Body of pancreas (tissue), 4 donors: ENCODE data around the gene CDK4. TPM values are rescaled to one million over a fixed set of nuclear protein-coding genes. Genes with fewer than 3 reads are reported as not detected.

Experiments
- ATAC-seq: fragments of 150-250 bp; one replicate; pipeline ENCODE4 v1.9.1; 2016
- DNase-seq, 4 donors: peaks; one replicate each; pipeline ENCODE4 v3.0.0-alpha.2; 2019
- H3K27ac ChIP-seq, 4 donors: fragments of 200-600 bp; sonication (generic); 1 replicate in 3 of 4; 2 replicates in 1 of 4; pipeline versions ENCODE4 v1.5.1 to v1.6.1; 2016 to 2019; ENCODE audit warnings: mild to moderate bottlenecking in 1 of 4, mixed read lengths in 1 of 4, moderate library complexity in 1 of 4
- H3K27me3 ChIP-seq, 2 donors: fragments of 200-600 bp; sonication (generic); one replicate each; pipeline ENCODE4 v1.6.0; 2016; ENCODE audit warnings: mild to moderate bottlenecking in 1 of 2
- H3K36me3 ChIP-seq, 2 donors: fragments of 200-600 bp; sonication (generic); replicated peaks in 1 of 2; 2 replicates each; pipeline ENCODE4 v1.5.1; 2016; ENCODE audit warnings: low read depth in 2 of 2; ENCODE audit not compliant: insufficient read depth in 1 of 2
- H3K4me1 ChIP-seq: fragments of 200-600 bp; sonication (generic); one replicate; pipeline ENCODE4 v1.6.0; 2016
- H3K4me3 ChIP-seq, 2 donors: fragments of 200-600 bp; sonication (generic); 1 replicate in 1 of 2; 2 replicates in 1 of 2; pipeline ENCODE4 v1.5.1; 2016 to 2019
- H3K9me3 ChIP-seq, 3 donors: fragments of 200-600 bp; sonication (generic); 1 replicate in 2 of 3; 2 replicates in 1 of 3; pipeline ENCODE4 v1.5.1; 2016
- POLR2A ChIP-seq, 3 donors: fragments of 450-650 bp; IDR thresholded peaks; one replicate each; pipeline ENCODE4 v1.6.1; 2016; ENCODE audit warnings: antibody characterized with exemption in 3 of 3, mild to moderate bottlenecking in 2 of 3
- WGBS, 2 donors: methylation state at CpG; one replicate each; pipeline ENCODE4 v1.1.5; 2017; 5-methylcytosine and 5-hydroxymethylcytosine counted together
- intact Hi-C: fragments of 100-400 bp; cut with DNase I; formaldehyde crosslinking; loops from one replicate; pipeline ENCODE4 v1.15.1; 2023
- total RNA-seq, 2 donors: library from RNA; depleted of rRNA; stranded (reverse); fragments of >200 nt; gene quantifications; one replicate each; pipeline ENCODE4 v1.1.0, GENCODE V29; 2016
- TF ChIP-seq, protein P1 (sequence below), 7 experiments: fragments of 450-650 bp in 4 of 7; fragments of 200-600 bp in 3 of 7; sonication (generic) in 3 of 7; IDR thresholded peaks; one replicate each; pipeline ENCODE4 v1.5.1; 2016 to 2019; ENCODE audit warnings: antibody characterized with exemption in 7 of 7

Gene CDK4
- total RNA-seq, 2 donors from 2014 or later = 27.0 to 81.2 TPM

DNA sequence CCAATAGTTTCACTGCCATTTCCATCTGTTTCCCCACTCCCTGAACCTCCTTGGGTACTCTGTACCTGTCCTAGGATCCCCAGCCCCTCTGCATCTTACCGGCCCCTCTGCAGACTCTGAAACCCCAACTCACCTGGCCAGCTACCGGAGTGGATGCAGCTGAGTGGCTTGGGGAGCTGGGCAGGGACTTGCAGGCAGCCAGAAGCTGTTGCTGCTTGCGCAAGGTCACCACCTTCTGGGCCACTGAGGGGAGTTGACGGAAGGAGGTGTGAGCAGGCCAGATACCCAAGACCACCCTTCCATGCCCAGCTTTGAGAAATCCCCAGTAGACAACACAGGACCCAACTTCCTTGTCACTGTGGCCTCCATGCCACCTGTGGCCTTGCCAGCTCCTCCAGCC is 19.8 kb downstream of the CDK4 start:
- TF ChIP-seq, protein P1, sequence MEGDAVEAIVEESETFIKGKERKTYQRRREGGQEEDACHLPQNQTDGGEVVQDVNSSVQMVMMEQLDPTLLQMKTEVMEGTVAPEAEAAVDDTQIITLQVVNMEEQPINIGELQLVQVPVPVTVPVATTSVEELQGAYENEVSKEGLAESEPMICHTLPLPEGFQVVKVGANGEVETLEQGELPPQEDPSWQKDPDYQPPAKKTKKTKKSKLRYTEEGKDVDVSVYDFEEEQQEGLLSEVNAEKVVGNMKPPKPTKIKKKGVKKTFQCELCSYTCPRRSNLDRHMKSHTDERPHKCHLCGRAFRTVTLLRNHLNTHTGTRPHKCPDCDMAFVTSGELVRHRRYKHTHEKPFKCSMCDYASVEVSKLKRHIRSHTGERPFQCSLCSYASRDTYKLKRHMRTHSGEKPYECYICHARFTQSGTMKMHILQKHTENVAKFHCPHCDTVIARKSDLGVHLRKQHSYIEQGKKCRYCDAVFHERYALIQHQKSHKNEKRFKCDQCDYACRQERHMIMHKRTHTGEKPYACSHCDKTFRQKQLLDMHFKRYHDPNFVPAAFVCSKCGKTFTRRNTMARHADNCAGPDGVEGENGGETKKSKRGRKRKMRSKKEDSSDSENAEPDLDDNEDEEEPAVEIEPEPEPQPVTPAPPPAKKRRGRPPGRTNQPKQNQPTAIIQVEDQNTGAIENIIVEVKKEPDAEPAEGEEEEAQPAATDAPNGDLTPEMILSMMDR (IDR thresholded peaks at IDR 0.05) = no peak
- no peak for TF ChIP-seq POLR2A (IDR thresholded peaks at IDR 0.05)
- intact Hi-C loops = no loop called here
- DNase-seq (no peak), ATAC-seq (no peak)
- Histone ChIP-seq H3K27ac (no peak overlapping the region), H3K9me3 (no peaks in the 10 kb centered on the region), H3K27me3 (peaks cover 0 to 23% of the 10 kb centered on the region in 2 donors), H3K36me3 (no peaks in the 10 kb centered on the region), H3K4me1 (peaks cover 23% of the 10 kb centered on the region), H3K4me3 (no peak overlapping the region)
- WGBS, 2 donors = 70 to 74% methylated on average over 4 of the region's 4 CpGs

DNA sequence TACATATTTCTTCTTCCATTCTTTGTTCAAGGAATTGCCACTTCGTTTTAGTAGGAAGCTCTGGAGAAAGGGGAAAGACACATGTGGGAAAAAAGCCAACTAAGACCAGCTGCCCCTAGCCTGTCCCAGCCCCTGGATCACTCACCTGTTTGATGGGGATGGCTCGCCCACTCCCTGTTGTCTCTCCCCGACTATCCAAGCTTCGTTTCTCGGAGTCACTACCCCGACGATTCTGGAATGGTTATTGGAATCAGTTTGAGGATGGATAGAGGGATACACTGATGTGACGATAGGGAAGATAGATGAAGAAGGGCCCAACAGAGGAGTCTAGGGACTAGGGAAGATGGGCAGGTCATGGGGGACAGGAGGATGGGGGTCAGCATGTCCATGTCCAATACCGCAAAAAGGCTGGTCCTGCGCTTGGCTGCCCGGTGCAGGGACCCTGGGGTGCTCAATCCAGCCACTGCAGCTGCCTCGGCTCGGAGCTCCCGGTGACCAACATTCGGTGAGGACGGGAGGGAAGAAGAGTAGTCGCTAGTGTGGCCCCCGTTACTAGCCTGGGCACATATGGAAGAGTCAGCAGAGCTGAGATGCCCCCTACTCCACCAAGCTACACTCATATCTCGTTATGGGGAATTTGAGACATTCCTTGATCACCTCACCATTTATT is 20.6 kb downstream of the CDK4 start:
- H3K4me1 ChIP-seq = peaks cover 23% of the 10 kb centered on the region
- H3K36me3 ChIP-seq = no peaks in the 10 kb centered on the region
- ATAC-seq (no peak), DNase-seq (no peak)
- H3K27ac ChIP-seq = no peak overlapping the region
- peaks cover 0 to 16% of the 10 kb centered on the region in 2 donors for H3K27me3 ChIP-seq
- 68 to 77% methylated on average over 19 of the region's 19 CpGs for WGBS, 2 donors
- TF ChIP-seq, protein P1 (IDR thresholded peaks at IDR 0.05) = no peak
- no peak for TF ChIP-seq POLR2A (IDR thresholded peaks at IDR 0.05)
- intact Hi-C loops = no loop called here
- no peak overlapping the region for H3K4me3 ChIP-seq
- no peaks in the 10 kb centered on the region for H3K9me3 ChIP-seq

DNA sequence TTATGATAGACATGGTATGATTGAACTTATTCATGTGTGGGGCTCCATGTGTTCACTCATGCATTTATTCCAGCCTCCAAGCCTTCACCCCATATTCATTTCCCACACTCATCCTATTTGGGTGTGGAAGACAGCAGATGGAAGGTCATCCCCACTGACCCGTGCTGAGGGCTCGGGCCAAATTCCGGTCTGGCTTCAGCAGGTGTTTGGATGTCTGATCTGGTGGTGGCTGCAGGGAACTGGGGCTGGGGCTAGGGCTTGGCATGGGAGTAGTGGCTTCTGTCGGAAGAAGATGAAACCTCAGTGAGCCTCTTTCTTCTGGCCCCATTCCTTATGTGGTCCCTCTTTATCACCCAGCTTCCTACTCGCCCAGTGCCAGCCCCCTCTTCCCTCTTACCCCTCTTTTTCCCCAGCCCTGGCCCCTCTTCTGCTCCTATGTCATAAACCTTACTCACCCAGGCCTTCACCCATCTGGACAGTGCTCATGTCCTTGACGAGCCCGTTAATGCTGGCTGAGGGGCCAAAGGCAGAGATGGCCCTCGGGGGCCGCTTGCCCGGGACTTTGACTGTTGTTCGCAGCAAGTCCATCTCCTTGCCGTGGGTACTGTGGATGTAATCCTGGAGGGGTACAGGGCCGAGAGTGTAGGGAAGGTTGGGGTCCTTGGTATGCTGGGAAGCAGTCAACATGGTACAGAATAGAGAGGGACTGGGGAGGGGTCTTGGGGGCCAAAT is 21.6 kb downstream of the CDK4 start:
- no peak for DNase-seq
- intact Hi-C loops = no loop called here
- Histone ChIP-seq H3K9me3 (no peaks in the 10 kb centered on the region), H3K27ac (no peak overlapping the region), H3K36me3 (no peaks in the 10 kb centered on the region), H3K4me3 (no peak overlapping the region), H3K4me1 (peaks cover 23% of the 10 kb centered on the region), H3K27me3 (peaks cover 0 to 5% of the 10 kb centered on the region in 2 donors)
- 74 to 82% methylated on average over 13 of the region's 13 CpGs for WGBS, 2 donors
- TF ChIP-seq, protein P1 (IDR thresholded peaks at IDR 0.05) = no peak
- no peak for ATAC-seq

DNA sequence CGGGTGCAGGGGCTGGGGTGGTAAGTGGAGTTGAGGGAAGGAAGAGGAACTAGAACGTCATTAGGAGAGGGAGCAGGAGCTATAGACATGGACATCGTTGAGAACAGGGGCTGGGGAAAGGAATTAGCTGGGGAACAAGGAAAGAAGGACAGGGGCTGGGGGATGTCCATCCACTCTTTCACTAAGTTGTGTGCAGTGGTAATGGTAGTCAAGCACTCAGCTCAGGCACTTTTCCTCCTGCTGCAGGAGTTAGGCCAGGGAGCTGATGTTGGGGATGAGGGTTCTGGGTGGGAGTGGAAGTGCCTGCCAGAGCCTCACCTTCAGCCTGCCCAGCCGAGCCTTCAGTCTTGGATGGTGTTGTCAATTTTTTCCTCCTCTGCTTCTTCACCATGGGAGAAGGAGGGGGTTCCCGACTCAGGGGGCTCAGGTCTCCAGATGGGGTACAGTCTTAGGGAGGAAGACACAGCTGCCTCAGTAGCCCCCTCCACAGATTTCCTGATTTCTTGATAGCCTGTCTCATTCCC is 22.7 kb downstream of the CDK4 start:
- intact Hi-C loops = no loop called here

More for the DNA sequence above, 22.7 kb downstream of the CDK4 start:
- Histone ChIP-seq H3K4me3 (no peak overlapping the region), H3K27ac (no peak overlapping the region), H3K4me1 (peaks cover 23% of the 10 kb centered on the region), H3K27me3 (no peaks in the 10 kb centered on the region), H3K9me3 (no peaks in the 10 kb centered on the region), H3K36me3 (no peaks in the 10 kb centered on the region)
- 34 to 50% methylated on average over 4 to 5 of the region's 5 CpGs for WGBS, 2 donors
- ATAC-seq (no peak), DNase-seq (no peak)
- TF ChIP-seq, protein P1 (IDR thresholded peaks at IDR 0.05) = no peak
